Neural crest cell (in vitro differentiated cells): Measurements from ENCODE around the gene SLFN5. TPM values are rescaled to one million over a fixed set of nuclear protein-coding genes. Genes with fewer than 3 reads are reported as not detected.
"Not testable (repeated sequence)": the region's sequence is repeated elsewhere in the genome, so short reads cannot be mapped to it uniquely, and the experiment has no call there.

ENCODE experiments used
- DNase-seq: peaks from one replicate; pipeline ENCODE4 v3.0.0; 2021; ENCODE audit warnings: low read depth, mixed read lengths, low spot score
- H3K27ac Mint-ChIP-seq: one replicate; pipeline ENCODE4 v1.8.0; 2021; ENCODE audit warnings: mild to moderate bottlenecking, mixed read lengths; ENCODE audit not compliant: unreplicated experiment
- H3K27me3 Mint-ChIP-seq: 2 replicates; pipeline ENCODE4 v1.8.0; 2021; ENCODE audit warnings: low read depth, mild to moderate bottlenecking, mixed read lengths
- H3K36me3 Mint-ChIP-seq: 2 replicates; pipeline ENCODE4 v1.8.0; 2021; ENCODE audit warnings: low read depth, mild to moderate bottlenecking, mixed read lengths
- H3K4me1 Mint-ChIP-seq: 2 replicates; pipeline ENCODE4 v1.8.0; 2021; ENCODE audit warnings: mixed read lengths
- H3K4me3 Mint-ChIP-seq: one replicate; pipeline ENCODE4 v1.8.0; 2021; ENCODE audit warnings: mild to moderate bottlenecking, mixed read lengths
- H3K9me3 Mint-ChIP-seq: 2 replicates; pipeline ENCODE4 v1.8.0; 2021; ENCODE audit warnings: mixed read lengths
- CTCF ChIP-seq: fragments of 200-600 bp; sonication (generic); conservative IDR thresholded peaks from 2 replicates; pipeline ENCODE4 v1.5.0; 2021; ENCODE audit warnings: antibody characterized with exemption, mild to moderate bottlenecking
- total RNA-seq: library from RNA; stranded (reverse); gene quantifications from 2 replicates; pipeline ENCODE4 v1.2.1, GENCODE V29; 2021

The SLFN5 gene
- total RNA-seq, 1 donor from 2014 or later: 8.7 TPM

DNA sequence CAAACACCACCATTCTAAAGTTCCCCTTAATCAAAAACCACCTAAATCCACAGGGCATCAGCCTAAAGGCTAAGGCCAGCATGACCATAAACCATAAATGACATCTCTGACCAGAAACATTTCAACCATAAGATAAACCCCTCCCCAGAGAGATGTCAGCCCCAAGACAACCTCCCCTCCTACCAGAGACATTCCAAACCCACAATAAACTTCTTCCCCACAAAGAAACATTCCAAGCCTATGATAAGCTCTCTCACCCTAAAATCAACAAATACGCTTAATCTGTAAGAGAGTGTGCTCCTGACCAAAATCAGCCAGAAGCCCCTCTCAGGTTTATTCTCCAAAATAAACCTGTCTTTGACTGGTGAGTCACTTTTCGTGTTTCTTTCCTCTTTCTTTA is 54.8 kb downstream of the SLFN5 start:
- Mint-ChIP-seq H3K9me3 (peaks cover 29% of the 10 kb centered on the region), H3K36me3 (peaks cover 7% of the 10 kb centered on the region), H3K4me3 (no peak overlapping the region), H3K27ac (no peak overlapping the region), H3K27me3 (peaks cover 38% of the 10 kb centered on the region), H3K4me1 (no peaks in the 10 kb centered on the region)
- no peak for TF ChIP-seq CTCF
- DNase-seq: no peak

DNA sequence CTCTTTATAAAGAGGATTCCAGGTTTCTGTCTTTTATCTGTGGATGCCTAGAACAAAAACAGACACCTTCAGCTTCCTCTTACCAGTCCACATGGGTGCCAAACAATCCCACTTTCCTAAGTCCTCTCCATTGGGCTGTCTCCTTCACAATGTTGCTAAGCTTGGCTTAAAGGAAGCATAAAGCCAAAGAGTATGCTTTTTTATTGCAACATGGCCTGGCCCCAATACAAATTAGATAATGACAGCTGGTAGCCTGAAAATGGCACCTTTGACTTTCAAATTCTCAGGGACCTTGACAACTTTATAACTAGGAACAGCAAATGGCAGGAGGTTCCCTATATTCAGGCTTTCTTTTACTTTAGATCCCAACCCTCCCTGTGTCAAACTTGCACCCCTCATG is 55.8 kb downstream of the SLFN5 start:
- Mint-ChIP-seq H3K27ac (no peak overlapping the region), H3K4me3 (no peak overlapping the region), H3K27me3 (peaks cover 29% of the 10 kb centered on the region), H3K4me1 (no peaks in the 10 kb centered on the region), H3K36me3 (peaks cover 7% of the 10 kb centered on the region), H3K9me3 (peaks cover 35% of the 10 kb centered on the region)
- TF ChIP-seq CTCF: no peak
- DNase-seq: no peak

DNA sequence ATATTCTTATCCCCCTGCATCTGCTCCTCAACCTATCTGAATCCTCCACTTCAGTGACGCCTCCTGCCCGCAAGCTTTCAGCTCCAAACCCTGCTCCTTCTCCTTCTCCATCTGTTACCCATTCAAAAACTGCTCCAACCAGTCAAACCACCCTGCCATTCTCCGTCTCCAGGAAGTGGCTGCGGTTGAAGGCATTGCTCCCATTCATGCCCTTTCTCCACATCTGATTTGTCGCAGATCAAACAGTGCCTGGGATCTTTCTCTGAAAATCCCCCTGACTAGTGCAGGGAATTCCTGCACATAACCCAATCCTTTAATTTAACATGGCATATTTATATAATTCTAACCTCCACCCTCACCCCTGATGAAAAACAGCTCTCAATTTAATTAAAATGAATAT is 56.3 kb downstream of the SLFN5 start:
- Mint-ChIP-seq H3K27ac (no peak overlapping the region), H3K4me1 (no peaks in the 10 kb centered on the region), H3K9me3 (peaks cover 38% of the 10 kb centered on the region), H3K27me3 (peaks cover 24% of the 10 kb centered on the region), H3K4me3 (no peak overlapping the region), H3K36me3 (peaks cover 7% of the 10 kb centered on the region)
- no peak for TF ChIP-seq CTCF
- no peak for DNase-seq

DNA sequence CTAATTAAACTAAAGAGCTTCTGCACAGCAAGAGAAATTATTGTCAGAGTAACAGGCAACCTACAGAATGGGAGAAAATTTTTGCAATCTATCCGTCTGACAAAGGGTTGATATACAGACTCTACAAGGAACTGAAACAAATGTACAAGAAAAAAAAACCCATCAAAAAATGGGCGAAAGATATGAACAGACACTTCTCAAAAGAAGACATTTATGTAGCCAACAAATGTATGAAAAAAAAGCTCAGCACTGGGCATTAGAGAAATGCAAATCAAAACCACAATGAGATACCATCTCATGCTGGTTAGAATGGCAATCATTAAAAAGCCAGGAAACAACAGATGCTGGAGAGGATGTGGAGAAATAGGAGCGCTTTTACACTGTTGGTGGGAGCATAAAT is 66.5 kb downstream of the SLFN5 start:
- H3K36me3 Mint-ChIP-seq, DNase-seq, H3K27ac Mint-ChIP-seq, H3K4me1 Mint-ChIP-seq, H3K9me3 Mint-ChIP-seq, H3K4me3 Mint-ChIP-seq: not testable (repeated sequence)
- peaks cover 45% of the 10 kb centered on the region for H3K27me3 Mint-ChIP-seq

- TF ChIP-seq CTCF: no peak
- Mint-ChIP-seq H3K27ac (no peak overlapping the region), H3K4me3 (no peak overlapping the region), H3K27me3 (peaks cover 38% of the 10 kb centered on the region), H3K36me3 (no peaks in the 10 kb centered on the region), H3K4me1 (no peaks in the 10 kb centered on the region), H3K9me3 (no peaks in the 10 kb centered on the region)
- DNase-seq: no peak
These were observed 69.5 kb downstream of the SLFN5 start for GRCh38 chr17:35312346-35312745.

GRCh38 chr17:35312790-35313711 is 70.2 kb downstream of the SLFN5 start:
- H3K4me3 Mint-ChIP-seq: no peak overlapping the region
- no peaks in the 10 kb centered on the region for H3K36me3 Mint-ChIP-seq
- peaks cover 31% of the 10 kb centered on the region for H3K27me3 Mint-ChIP-seq
- no peaks in the 10 kb centered on the region for H3K4me1 Mint-ChIP-seq
- peak; percentile 84 for TF ChIP-seq CTCF
- no peaks in the 10 kb centered on the region for H3K9me3 Mint-ChIP-seq
- peak; percentile 7 for DNase-seq
- H3K27ac Mint-ChIP-seq: no peak overlapping the region
